Measurements from ENCODE around the gene ATF5. TPM values are rescaled to one million over a fixed set of nuclear protein-coding genes. Genes with fewer than 3 reads are reported as not detected.
A peak's percentile ranks its signal among the peaks of the same experiment; 100 is the strongest.

The ATF5 gene
- total and polyA plus RNA-seq, 2 of the 13 experiments (the other 11 are each of a cell fraction or from before 2014, with no cell fraction given): 5.2 to 10.3 TPM

- TF ChIP-seq AGO2 (optimal IDR thresholded peaks at IDR 0.05; ENCODE audit: low read depth, low read length) (peak; percentile 36), ZNF207 (IDR thresholded peaks at IDR 0.05; ENCODE audit: borderline replicate concordance) (no peak), PRPF4 (IDR thresholded peaks at IDR 0.05; ENCODE audit: low read depth, low read length, poor library complexity, severe bottlenecking) (no peak), ZNF703 (CRISPR knock-in tag; IDR thresholded peaks at IDR 0.05; ENCODE audit: borderline replicate concordance) (no peak), ZNF253 (CRISPR knock-in tag; IDR thresholded peaks at IDR 0.05; ENCODE audit: borderline replicate concordance) (no peak), MYC (CRISPR knock-in tag; IDR thresholded peaks at IDR 0.05; ENCODE audit: borderline replicate concordance) (no peak), ZNF124 (CRISPR knock-in tag; IDR thresholded peaks at IDR 0.05) (no peak), ZNF235 (CRISPR knock-in tag; IDR thresholded peaks at IDR 0.05; ENCODE audit: borderline replicate concordance) (no peak), NFE2L2 (IDR thresholded peaks at IDR 0.05; ENCODE audit: low read length) (no peak), POLR2A (IDR thresholded peaks at IDR 0.05; ENCODE audit: insufficient read depth in 1 of 2, low read depth in 2 of 2, low read length in 2 of 2) (0 out of 4 replicates have a peak, but pooled peaks of 1 of the 2 experiments have one; percentile 5), THAP7 (CRISPR knock-in tag; IDR thresholded peaks at IDR 0.05) (no peak), MIXL1 (CRISPR knock-in tag; IDR thresholded peaks at IDR 0.05) (no peak), IKZF1 (IDR thresholded peaks at IDR 0.05) (no peak), TAF15 (IDR thresholded peaks at IDR 0.05; ENCODE audit: low read depth, low read length, poor library complexity, severe bottlenecking) (no peak)
- TF ChIP-seq, protein P1, sequence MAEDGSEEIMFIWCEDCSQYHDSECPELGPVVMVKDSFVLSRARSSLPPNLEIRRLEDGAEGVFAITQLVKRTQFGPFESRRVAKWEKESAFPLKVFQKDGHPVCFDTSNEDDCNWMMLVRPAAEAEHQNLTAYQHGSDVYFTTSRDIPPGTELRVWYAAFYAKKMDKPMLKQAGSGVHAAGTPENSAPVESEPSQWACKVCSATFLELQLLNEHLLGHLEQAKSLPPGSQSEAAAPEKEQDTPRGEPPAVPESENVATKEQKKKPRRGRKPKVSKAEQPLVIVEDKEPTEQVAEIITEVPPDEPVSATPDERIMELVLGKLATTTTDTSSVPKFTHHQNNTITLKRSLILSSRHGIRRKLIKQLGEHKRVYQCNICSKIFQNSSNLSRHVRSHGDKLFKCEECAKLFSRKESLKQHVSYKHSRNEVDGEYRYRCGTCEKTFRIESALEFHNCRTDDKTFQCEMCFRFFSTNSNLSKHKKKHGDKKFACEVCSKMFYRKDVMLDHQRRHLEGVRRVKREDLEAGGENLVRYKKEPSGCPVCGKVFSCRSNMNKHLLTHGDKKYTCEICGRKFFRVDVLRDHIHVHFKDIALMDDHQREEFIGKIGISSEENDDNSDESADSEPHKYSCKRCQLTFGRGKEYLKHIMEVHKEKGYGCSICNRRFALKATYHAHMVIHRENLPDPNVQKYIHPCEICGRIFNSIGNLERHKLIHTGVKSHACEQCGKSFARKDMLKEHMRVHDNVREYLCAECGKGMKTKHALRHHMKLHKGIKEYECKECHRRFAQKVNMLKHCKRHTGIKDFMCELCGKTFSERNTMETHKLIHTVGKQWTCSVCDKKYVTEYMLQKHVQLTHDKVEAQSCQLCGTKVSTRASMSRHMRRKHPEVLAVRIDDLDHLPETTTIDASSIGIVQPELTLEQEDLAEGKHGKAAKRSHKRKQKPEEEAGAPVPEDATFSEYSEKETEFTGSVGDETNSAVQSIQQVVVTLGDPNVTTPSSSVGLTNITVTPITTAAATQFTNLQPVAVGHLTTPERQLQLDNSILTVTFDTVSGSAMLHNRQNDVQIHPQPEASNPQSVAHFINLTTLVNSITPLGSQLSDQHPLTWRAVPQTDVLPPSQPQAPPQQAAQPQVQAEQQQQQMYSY (CRISPR knock-in tag; IDR thresholded peaks at IDR 0.05): no peak
- TF ChIP-seq, protein P2, sequence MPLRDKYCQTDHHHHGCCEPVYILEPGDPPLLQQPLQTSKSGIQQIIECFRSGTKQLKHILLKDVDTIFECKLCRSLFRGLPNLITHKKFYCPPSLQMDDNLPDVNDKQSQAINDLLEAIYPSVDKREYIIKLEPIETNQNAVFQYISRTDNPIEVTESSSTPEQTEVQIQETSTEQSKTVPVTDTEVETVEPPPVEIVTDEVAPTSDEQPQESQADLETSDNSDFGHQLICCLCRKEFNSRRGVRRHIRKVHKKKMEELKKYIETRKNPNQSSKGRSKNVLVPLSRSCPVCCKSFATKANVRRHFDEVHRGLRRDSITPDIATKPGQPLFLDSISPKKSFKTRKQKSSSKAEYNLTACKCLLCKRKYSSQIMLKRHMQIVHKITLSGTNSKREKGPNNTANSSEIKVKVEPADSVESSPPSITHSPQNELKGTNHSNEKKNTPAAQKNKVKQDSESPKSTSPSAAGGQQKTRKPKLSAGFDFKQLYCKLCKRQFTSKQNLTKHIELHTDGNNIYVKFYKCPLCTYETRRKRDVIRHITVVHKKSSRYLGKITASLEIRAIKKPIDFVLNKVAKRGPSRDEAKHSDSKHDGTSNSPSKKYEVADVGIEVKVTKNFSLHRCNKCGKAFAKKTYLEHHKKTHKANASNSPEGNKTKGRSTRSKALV (CRISPR knock-in tag; IDR thresholded peaks at IDR 0.05): no peak
- TF ChIP-seq, protein P3, sequence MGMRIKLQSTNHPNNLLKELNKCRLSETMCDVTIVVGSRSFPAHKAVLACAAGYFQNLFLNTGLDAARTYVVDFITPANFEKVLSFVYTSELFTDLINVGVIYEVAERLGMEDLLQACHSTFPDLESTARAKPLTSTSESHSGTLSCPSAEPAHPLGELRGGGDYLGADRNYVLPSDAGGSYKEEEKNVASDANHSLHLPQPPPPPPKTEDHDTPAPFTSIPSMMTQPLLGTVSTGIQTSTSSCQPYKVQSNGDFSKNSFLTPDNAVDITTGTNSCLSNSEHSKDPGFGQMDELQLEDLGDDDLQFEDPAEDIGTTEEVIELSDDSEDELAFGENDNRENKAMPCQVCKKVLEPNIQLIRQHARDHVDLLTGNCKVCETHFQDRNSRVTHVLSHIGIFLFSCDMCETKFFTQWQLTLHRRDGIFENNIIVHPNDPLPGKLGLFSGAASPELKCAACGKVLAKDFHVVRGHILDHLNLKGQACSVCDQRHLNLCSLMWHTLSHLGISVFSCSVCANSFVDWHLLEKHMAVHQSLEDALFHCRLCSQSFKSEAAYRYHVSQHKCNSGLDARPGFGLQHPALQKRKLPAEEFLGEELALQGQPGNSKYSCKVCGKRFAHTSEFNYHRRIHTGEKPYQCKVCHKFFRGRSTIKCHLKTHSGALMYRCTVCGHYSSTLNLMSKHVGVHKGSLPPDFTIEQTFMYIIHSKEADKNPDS (CRISPR knock-in tag; IDR thresholded peaks at IDR 0.05): no peak
- H3K36me3 ChIP-seq (replicated peaks in 1 of 2; ENCODE audit: control insufficient read depth in 1 of 2, insufficient read depth in 2 of 2, low read length in 2 of 2): peaks cover 7 to 16% of the 10 kb centered on the region in 2 experiments; a peak in 4 of 5 replicates
- CTCF ChIA-PET (ENCODE audit: low intra/inter-chr PET ratio, low total read pairs): no interaction called here
- H2AFZ ChIP-seq (ENCODE audit: low read length): no peak overlapping the region
- peak overlapping the region; percentile 14; the same call in 1 of the 2 replicates for H3K4me2 ChIP-seq (ENCODE audit: low read depth, low read length)
- no peaks in the 10 kb centered on the region for H3K9me3 ChIP-seq (ENCODE audit: low read length)
- DNase-seq (ENCODE audit: low spot score): no peak
- no peaks in the 10 kb centered on the region; a peak in 1 of 5 replicates for H3K27me3 ChIP-seq (ENCODE audit: control insufficient read depth in 1 of 2, insufficient read depth in 2 of 2, low read length in 2 of 2)
- POLR2A ChIA-PET: interaction anchor here (0.7 to 3.5 kb wide), 12 partner anchors 8 to 164 kb away, joined by 3 to 22 read pairs (median 8); partner anchors contain the start of genes AKT1S1, AP2A1, PTOV1 and TBC1D17
- WGBS (ENCODE audit: low lambda C conversion rate): 91% methylated on average over 11 of the region's 15 CpGs
- H3K27ac ChIP-seq (ENCODE audit: extremely low read length, insufficient read depth, low read length): no peak overlapping the region
- H3K9ac ChIP-seq (ENCODE audit: insufficient read depth, low read depth, low read length): no peak overlapping the region
- intact Hi-C loops (cut with micrococcal nuclease; ENCODE audit: unreplicated experiment): no loop called here
- ATAC-seq: no peak
- peaks cover 27% of the 10 kb centered on the region for H3K4me1 ChIP-seq (ENCODE audit: insufficient read depth, low read length)
- no TSS peak for BruUV-seq (replicated peaks)
- H3K79me2 ChIP-seq (ENCODE audit: insufficient read depth, low read length): peaks cover 29% of the 10 kb centered on the region
- H3K4me3 ChIP-seq (replicated peaks in 1 of 3; ENCODE audit: insufficient read depth in 1 of 3, low read depth in 2 of 3, low read length in 3 of 3): no peak overlapping the region
- FAIRE-seq: no peak
- in situ Hi-C loops (cut with HindIII; ENCODE audit: extremely low pct_ligation_motif_present, low pct_unique_long_range_greater_than_20kb): no loop called here
- no peaks in the 10 kb centered on the region for H4K20me1 ChIP-seq (ENCODE audit: insufficient read depth, low read length)
Observed at GRCh38 chr19:49930483-49931011, 1.5 kb downstream of the ATF5 start.
